HEK293 (cell line): ENCODE results near the gene CNKSR3.

ENCODE experiments used
- ZNF350 ChIP-seq: fragments of 450-650 bp; formaldehyde crosslinking; IDR thresholded peaks from 2 replicates; pipeline ENCODE4 v1.5.0; 2017; ENCODE audit warnings: missing biosample characterization, mild to moderate bottlenecking, missing genetic modification characterization
- TF ChIP-seq, protein P1 (sequence below): fragments of 450-650 bp; formaldehyde crosslinking; IDR thresholded peaks from 2 replicates; pipeline ENCODE4 v1.5.1; 2016; ENCODE audit warnings: missing biosample characterization, missing genetic modification characterization

DNA sequence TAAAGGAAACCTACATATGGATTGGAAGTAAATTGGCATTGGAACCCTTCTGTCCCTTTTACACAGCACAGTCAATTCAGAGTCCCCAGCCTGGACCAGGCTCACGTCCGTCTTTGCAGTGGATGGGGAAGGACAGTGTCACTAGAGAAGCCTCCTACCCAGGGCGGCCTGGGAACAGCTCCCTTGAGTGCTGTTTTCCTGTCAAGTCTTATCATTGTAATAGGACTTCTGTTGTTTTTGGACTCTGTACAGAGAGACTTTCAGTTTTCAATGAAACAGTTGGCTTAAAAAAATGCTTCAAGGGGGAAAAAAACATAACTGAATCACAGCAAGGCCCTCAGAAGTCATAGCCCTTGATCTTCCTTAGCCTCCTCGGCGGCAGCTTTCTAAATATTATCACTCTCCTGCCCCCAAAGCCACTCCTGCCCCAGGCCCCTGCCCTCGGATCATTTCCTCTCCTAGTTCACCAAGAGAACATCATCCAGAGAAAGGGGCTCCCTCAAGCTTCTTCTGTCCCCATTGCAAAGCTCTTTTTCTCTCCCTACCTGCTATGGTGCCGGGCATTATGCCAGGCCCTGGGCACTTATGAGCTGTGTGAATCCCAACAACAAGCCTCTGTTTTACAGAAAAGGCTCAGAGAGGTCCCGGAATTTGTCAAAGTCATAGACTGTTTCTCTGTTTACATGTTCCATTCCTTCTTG, 37.8 kb upstream of the CNKSR3 start:
- TF ChIP-seq ZNF350: no peak
- TF ChIP-seq, protein P1, sequence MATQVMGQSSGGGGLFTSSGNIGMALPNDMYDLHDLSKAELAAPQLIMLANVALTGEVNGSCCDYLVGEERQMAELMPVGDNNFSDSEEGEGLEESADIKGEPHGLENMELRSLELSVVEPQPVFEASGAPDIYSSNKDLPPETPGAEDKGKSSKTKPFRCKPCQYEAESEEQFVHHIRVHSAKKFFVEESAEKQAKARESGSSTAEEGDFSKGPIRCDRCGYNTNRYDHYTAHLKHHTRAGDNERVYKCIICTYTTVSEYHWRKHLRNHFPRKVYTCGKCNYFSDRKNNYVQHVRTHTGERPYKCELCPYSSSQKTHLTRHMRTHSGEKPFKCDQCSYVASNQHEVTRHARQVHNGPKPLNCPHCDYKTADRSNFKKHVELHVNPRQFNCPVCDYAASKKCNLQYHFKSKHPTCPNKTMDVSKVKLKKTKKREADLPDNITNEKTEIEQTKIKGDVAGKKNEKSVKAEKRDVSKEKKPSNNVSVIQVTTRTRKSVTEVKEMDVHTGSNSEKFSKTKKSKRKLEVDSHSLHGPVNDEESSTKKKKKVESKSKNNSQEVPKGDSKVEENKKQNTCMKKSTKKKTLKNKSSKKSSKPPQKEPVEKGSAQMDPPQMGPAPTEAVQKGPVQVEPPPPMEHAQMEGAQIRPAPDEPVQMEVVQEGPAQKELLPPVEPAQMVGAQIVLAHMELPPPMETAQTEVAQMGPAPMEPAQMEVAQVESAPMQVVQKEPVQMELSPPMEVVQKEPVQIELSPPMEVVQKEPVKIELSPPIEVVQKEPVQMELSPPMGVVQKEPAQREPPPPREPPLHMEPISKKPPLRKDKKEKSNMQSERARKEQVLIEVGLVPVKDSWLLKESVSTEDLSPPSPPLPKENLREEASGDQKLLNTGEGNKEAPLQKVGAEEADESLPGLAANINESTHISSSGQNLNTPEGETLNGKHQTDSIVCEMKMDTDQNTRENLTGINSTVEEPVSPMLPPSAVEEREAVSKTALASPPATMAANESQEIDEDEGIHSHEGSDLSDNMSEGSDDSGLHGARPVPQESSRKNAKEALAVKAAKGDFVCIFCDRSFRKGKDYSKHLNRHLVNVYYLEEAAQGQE (tag by site-specific recombination): no peak; the same call in none of the 2 replicates
